Fibroblast of skin of abdomen (primary cell): Measurements from ENCODE around the gene HDGFL3.

Experiments used
- DNase-seq: peaks from one replicate; pipeline ENCODE4 v3.0.0-alpha.2; 2013

Gene HDGFL3

DNA sequence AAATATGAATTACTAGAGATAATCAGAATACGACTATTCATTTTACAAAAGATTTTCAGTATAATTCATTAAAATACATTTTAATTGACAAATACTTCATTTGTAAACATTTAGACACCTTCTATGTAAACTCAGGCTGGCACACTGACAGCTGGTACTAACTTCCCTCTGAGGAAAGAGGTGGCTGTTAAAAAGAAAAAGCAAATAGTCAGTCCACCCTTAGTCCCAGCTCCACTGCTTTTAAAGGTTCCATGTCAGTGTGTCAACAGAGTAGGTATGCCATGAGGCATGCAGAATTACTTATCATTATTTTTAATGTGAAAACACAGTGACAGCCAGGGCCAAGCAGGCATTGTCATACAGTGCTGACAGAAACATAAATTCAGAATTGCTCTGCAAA is 84.1 kb downstream of the HDGFL3 start:
- no peak for DNase-seq

DNA sequence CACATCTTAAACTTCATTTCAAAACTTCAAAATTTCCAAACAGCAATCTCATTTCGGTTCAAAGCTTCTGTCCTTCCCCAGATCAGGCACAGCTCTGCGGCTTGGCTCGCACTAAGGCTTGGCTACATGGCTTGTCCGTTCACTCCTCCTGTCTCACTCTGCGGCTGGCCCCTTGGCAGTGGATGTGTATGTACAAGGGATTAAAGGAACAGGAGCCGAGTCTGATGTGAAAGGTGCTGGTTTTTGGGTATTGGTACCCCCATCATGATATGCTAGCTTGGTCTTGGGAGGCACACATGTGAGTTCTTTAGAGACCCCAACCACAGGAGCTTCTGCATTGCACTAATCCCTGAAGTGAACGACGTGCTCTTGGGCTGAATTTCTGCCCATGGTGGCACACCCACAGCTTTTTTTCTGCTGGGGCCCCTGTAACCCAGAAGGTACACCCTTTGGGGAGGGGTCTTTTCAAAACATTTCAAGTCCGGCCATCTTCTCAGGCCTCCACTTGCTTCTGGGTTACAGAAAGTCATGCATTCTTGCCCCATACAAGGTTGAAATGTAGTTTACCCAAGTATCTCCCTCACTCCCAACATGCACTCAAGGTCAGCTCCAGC is 87.5 kb downstream of the HDGFL3 start:
- DNase-seq: no peak

DNA sequence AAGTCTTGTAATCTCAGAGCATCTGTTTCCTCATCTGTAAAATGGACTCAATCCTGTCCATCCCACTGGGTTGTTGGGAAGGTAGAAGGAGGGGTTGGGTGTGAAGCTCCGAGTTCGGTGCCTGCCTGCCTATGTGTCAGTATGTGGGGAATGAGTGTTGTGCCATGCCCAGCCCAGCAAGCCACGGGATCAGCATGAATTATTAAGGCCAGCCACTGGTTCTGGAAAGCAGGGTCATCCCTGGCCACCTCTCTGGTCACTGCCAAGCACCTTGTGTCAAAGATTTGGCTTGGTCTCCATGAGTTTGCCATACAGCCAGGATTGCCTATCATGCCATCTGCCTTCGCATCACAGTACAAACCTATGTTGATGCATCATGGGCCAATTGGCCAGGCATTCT is 88.7 kb downstream of the HDGFL3 start:
- no peak for DNase-seq

DNA sequence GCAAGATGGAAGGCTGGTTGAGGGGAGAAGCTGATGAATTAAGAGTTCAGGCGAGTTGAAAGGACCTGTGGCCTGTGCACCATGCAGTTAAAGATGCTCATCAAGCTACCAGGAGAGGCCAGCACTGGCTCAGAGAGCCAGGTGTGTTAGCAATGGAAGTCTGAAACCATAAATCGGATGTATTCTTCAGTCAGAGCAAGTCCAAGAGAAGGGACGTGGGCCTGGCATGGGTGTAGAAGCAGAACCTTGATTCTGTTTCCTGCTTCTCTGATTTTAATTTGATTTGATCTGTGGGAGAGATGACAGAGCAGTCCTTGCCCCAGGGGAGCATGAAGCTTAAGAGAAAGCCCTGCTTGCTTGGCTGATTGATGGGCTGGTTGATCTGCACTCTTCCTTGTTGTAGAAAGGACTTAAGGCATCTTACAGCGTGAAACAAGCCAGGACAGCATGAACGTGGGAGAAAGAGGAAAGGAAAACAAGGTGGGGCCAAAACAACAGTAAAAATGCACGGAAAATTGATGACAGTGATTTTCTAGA is 89.3 kb downstream of the HDGFL3 start:
- DNase-seq: no peak

DNA sequence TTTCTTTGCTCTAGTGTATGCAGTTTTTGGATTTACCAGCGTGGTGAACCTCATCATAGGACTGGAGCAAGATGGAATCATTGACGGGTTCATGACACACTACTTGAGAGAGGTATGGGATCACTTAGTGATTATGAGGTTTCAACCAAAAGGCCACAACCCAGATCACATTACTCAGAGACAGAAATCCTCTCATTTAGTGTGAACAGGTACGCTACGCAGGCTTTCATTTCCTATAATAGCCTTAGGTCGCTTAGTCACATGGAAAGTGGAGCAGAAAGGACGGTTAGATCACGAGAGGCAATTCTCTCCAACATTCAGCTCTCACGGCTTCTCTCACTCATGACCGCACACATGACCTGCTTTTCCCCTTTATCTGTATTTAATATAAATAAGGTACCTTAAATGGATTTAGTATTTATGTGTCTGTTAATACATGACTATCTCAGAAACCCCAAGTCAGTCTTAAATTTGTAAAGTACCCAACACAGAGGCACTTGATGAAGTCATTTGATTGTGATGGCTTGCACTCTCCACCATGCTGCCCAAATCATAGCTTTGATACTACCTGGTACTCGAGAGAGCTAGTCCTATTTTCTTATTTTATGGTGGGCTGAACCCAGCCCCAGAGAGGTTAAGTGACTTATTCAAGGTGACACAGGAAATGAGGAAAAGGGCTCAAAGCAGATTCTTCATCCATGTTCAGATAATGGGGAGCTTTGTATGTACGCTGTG is 91.6 kb downstream of the HDGFL3 start:
- DNase-seq: no peak

DNA sequence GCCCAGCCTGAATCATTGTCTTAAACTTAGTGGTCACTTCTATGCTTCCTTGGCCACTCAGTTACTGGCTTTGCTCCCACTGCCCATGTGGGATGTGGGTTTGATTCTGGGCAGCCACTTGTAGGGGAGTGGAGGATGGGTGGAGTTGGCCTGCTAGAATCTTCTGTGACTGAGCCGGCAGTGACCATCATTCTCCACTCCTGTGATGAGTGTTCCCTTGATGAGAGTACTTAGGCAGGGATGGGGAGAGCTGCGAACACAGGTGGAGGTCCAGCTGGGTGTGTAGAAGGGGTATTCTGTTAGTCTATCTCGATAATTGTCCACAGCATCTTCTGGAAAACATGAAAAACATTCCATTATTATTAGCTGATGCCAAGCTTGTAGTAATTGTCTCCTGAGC is 92.2 kb downstream of the HDGFL3 start:
- no peak for DNase-seq

DNA sequence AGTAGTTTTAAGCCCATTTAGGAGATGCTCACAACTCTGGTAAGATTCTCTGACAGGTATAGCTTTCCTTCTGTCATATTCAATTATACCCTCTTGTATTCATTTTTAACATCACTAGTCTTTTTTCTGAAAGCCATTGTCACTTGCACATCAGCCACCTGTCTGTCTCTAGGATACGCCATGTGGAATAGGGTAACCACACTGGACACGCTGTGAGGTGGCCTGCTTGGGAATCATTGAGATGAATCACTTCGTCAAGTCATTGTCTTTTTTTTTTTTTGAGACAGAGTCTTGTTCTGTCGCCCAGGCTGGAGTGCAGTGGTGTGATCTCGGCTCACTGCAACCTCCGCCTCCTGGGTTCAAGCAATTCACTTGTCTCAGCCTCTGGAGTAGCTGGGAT is 92.8 kb downstream of the HDGFL3 start:
- no peak for DNase-seq

DNA sequence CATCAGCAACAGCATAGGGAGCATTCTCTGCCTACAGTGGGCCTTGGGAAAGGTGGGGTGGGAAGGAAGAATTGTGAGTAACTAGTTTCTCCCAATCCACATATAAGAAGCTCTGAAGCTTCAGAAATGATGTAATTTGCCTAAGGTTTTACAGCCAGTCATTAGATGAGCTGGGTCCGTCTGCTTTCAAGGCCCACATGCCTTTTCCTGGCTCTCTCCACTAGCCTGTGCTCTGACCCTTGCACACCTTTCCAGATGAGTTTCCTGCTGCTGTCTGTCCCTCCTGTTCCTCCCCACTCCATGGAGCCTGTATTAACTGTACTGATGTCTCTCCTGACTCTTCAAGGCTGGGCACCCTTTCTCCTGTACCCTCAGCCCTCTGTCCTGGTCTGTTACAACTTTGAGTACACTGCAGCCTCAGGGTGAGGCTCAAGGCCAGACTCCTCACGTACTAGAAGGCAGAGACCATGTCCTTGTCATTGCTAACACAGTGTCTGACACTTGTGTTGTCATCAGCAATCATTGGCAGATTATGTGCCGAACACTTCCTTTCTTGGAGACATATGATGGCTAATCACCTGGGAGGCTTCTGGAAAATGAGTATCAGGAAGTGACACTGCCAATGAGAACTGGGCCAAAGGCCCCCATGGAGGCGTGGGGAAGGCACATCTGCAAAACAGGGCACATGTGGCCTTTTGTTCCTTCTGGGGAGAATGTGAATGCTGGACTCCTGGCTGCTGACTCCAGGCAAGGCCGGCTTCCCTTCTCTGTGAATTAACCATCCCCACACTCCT is 93.5 kb downstream of the HDGFL3 start:
- no peak for DNase-seq

DNA sequence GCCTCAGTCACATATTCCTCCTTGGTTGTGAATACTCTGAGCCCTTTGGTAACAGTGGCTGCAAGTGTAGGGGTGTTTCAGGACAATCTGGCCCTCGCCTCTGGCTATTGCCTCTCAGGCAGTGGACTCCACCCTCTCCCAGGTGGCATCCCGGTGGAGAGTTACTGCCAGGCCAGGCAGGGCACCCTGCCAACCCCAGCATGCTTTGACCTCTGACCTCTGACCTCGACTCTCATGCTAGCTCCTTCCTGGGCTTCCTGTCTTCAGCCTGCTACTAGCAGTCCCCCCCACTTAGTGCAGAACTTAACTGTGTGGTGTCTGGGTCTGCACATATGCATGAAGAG is 94.7 kb downstream of the HDGFL3 start:
- no peak for DNase-seq

DNA sequence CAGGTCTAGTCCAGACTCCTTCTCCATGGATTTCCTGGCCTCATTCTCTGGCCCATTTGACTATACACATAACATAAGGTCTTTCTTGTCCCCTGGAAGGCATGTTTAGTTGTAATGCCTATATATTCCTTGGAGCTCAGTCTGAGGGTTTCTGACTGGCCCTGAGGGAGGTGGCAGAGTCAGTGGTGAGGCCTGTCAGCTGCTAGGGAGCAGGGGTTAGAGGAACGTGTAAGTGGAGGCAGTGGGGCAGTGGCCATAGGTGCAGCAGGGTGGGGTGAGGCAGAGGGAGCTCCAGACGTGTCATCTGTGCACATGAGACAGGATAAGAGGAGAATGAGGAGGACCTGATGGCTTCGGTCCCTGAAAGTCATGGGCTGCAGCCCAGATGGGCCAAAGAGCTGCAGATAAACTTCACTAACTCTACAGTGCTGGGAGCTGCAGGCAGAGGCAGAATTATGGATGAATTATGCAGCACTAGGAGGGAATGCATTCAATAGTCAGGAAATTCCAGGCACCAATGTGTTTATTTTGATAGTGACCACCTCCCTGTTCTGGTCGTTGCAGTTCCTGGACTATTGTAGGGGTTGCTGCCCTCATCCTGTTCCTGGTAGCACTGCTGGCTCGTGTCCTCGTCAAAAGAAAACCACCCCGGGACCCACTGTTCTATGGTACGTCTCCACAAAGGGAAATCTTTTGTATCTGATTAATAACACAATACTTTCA is 95.2 kb downstream of the HDGFL3 start:
- DNase-seq: peak; percentile 74

DNA sequence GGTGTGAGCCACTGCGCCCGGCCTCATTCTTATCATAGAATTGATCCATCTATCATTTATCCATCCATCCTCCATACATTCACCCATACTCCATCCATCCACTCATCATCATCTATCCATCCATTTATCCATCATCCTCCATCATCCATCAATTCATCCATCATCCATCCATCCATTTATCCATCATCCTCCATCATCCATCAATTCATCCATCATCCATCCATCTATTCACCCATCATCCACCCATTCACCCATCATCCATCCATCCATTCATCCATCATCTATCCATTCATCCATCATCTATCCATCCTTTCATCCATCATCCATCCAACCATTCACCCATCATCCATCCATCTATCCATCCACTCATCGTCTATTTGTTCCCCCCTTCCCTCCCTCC is 96.5 kb downstream of the HDGFL3 start:
- DNase-seq: no peak

DNA sequence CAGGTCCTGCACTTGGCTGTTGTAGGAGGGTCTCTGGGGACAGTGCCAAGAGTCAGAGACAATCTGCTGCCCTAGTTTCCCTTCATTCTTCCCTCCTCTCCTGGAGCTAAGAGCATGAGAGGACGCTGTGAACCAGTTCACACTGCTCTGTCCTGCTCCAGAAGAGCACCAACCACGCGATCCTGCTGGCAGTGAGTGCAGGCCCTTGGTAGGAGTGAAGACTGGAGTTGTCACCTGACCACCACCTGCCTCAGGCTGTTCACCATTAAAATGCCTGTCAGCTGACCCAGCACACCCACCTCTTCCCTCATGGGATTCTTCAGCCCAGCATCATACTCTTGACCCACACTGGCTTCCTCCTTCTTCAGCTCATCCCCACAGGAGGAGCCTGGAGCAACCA is 97.2 kb downstream of the HDGFL3 start:
- DNase-seq: no peak

DNA sequence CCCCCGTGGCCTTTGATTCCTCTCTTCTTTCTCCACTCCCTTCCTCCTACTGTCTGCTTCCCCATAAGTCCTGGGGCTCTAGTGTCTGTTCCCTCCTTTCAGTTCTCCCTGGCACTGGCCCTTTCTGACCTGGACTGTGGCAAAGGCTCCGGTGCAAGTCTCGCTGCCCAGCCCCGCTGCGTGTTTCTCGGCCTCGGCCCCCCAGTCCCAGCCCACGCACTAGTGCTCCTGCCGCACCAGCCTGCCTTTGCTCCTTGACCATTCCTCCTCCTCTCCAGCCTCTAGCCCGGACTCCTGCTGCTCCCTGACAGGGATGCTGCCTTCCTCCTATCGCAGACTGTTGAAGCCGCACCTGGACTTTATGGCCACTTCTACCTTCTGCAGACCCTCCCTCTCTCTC is 98.1 kb downstream of the HDGFL3 start:
- no peak for DNase-seq

DNA sequence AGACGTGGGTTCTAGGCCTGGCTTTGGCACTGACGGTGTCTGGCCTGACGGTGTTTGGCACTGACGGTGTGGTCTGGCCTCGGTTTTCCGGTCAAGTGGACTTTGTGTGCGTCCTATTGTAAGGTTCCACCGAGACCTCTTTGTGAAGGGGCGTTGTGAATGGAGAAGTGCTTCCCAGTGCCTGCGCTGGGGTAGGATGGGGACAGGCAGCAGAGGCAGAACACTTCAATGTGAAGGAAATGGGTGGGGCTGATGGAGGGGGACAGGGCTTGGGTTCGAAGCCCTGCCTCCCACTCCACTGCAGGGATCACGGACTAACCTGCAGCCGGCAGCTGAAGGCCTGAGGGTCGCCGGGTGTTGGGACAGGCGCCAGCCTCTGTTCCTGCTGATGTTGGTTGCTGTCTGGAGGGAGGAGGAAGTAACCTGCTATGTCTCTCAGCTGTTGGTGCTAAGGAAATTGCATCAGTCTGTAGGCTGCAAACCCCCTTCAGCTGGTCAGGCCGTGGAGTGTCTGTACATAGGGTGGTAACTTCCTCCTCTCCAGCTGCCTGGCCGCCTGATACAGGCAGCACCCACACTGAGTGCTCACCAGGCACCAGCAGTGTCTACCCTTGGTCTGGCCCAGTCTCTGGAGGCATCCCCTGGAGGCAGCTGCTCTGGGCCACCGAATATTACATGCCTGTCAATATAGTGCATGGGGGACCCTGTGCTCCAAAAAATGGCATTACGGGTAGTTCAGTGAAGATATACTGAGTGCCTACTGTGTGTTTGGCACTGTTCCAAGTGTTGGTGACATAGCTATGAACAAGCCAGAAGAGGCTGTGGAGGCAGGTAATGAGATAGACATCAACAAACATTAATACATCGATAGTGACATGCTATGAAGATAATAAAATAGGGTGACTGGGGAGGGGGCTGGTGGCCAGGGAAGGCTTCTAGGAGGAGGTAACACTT is 99.1 kb downstream of the HDGFL3 start:
- DNase-seq: peak; percentile 56

DNA sequence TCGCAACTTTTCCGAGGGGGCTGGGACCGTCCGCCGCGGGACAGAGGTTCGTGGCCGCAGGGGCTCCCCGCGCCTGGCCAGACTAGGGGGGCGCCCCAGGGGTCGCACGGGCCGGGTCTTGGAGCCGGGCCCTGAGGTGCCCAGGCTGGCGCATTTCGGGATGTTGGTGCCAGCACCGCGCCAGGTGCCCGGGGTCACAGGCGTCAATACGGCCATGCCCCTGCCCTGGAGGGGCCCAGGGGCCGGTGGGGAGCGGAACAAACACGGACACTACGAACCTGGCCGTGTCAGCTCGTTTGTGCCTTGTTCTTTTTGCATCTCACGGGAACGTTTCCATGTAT is 99.8 kb downstream of the HDGFL3 start:
- no peak for DNase-seq

DNA sequence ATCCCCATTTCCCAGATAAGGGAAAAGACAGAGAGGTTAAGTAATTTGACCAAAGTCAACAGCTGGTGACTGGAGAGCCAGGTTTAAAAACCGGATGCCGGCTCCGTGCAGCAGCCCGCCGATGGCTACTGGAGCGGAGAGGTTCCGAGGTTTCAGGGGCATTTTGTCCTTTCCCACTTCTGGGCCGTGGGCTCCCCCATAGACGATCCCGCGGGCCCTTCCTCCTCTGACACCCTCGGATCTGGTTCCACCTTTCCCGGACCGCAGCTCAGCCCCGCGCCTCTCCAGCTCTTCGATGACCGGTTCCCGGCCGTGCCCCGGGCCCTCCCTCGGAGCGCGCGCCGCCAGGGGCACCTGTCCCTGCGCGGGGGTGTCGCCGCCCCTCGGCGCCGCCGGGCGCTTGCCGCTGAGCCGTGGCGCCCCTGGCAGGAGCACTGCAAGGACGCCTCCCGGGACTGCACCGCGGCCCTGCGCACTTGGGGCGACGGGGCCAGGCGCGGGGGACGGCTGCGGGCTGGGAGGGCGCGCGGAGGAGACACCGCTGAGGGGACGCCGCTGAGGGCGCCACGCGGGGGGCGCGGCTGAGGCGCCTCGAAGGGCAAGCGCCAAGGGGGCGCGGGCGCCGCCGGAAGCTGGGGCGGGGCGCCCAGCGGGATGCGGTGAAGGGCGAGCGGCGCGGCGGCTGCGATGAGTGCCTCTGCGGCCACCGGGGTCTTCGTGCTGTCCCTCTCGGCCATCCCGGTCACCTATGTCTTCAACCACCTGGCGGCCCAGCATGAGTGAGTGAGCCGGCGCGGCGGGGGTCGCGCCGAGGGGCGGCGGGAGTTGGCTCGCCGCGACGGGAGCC is 100.4 kb downstream of the HDGFL3 start, which contains the start of gene TM6SF1:
TM6SF1 (plus strand) TSS at position 652 of the 847 bp plus-strand sequence; CDS start at position 688, 36 bp downstream.
- no peak for DNase-seq

DNA sequence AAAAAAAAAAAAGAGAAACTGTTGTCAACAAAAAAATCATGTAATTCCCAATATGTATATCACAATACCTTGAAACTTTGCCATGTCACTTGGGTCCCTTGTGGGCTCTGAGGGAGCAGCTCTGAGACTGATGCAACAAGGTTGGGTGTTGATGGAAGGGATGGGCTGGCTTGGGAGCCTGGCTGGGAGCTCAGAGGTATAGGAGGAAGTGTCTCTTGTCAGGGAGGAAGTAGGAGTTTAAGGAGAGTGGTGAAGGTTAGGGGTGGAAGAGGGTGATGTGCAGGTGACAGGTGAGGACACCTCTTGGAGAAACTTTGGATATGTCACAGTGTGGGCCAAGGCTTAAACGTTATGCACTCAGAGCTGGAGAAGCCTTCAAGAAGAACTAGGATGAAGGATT is 102.2 kb downstream of the HDGFL3 start:
- DNase-seq: no peak

DNA sequence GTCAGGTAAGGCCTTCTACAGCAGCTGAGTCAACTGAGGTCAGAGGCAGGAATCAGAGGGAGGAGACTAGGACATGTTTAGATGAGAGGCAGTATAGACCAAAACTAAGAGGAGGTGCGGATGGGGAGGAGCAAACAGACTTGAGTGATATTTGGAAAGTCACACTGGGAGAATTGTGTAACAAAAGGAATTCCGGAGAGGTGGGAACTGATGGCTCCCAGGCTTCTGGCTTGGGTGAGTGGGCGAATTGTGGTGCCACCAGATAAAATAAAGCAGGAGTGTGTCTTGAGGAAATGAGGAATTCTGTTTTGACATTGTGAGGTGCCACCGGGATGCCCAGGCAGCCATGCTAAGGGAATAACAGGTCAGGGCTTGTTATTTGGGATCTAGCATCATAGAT is 103.5 kb downstream of the HDGFL3 start:
- DNase-seq: no peak

DNA sequence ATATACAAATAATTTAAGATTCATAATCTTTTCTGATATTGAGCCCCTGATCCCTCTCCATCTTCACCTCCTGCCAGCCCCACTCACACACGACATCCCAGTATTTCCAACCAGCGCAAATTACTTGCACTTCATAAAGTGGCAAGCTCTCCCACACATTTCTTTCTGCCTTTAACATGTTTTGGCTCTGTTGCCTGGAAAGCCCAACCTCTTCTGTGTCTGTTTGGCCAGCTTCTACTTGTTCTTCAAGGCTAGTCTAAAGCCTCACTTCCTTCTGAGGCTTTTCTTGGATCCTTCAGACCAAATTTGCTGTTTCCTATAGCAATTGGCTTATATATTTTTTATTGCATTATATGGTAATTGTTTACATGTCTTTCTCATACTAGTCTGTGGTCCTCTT is 105.3 kb downstream of the HDGFL3 start:
- DNase-seq: no peak

DNA sequence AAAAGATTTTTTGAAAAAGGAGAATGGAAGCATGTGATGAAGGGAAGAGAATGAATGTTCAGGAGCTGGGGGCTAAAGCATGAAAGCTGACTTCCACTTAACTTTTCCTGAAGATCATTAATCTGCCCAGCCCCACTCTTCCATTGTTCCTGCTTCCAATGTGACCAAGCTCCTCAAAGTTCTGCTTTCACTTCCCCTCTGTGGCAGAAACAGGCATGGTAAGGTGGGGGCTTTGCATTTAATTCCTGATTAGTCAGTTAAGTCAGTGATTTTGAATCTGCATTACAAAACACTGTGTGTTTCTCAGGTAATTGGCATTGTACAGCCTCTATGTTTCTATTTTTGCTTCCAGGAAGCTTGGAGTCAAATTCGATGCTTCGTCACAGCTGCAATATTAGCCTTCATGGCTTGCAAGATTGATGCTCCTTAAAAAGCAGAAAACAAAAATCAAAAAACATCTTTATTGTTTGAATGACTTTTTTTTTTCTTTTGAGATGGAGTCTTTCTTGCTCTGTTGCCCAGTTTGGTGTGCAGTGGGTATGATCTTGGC is 107.5 kb downstream of the HDGFL3 start:
- no peak for DNase-seq

DNA sequence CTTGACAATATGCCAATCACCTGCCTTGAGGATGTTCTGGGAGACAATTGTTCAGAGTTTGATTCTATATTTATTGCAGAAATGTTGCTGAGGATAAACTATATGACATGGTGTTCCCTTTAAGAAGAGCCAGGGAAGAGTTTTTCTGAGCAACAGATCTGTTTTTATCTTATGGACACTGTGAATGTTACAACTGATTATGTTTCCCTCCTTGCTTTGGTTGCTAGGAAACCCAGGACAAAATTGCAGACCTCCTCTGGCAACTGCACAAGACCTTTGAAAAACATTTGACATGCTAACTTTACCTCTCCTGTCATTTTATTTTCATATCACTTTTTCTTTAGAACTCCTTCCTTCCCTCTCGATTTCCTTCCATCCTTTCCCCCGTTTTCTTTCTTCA is 108.3 kb downstream of the HDGFL3 start:
- DNase-seq: no peak
